Activated gamma-delta T cell treated with anti-CD3 and anti-CD28 coated beads, Interleukin-2, amount 50 U/mL, for 16 hours (primary cell): Measurements from ENCODE around the gene FSCN2.

ENCODE experiments used
- DNase-seq: peaks from one replicate; pipeline ENCODE4 v3.0.0-alpha.2; 2020; ENCODE audit warnings: low read depth

FSCN2 gene

DNA sequence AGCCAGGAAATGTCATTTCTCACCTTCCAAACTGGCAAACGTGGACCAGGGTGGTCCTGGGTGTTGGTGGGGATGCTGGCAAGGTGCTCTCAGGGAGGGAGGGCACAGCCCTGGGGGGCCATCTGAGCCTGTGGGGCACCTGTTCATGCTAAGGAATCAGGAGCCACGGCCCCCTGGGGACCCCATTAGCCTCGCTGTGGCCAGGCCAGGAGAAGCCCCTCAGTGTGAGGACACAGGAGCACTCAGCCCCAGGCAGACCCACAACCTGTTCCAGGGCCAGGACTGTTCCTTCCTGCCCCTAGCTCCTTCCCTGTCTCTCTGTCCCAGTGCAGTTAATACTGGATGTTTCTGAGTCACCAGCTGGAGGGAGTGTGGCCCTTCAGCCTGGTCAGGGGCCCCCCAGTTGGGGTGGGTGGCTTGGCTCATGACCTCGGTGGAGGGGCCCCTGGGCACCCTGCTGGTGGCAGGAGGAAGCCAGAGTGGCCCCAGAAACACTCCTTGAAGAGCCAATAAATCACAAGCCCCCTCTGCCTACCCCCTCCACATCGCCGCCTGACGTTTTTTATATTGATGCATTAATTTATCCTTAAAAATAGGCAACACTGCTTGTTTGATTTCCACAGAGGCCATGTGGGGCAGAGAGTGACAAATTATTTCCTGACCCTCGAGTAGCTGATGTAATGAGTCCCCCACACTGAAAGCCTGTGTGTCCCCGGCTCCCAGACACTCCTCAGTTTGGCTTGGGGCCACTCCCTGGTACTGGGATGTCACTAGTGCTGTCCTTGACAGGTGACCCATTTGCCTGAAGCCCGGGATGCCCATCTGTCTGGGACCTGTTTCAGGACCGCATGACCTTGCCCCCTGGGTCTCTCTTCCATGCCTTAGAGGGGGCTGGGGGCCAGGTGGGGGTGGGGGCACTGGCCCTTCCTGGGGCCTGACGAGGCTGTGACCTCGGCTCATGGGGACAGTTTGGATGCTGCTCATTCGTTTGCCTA, 37.9 kb upstream of the FSCN2 start:
- no peak for DNase-seq

DNA sequence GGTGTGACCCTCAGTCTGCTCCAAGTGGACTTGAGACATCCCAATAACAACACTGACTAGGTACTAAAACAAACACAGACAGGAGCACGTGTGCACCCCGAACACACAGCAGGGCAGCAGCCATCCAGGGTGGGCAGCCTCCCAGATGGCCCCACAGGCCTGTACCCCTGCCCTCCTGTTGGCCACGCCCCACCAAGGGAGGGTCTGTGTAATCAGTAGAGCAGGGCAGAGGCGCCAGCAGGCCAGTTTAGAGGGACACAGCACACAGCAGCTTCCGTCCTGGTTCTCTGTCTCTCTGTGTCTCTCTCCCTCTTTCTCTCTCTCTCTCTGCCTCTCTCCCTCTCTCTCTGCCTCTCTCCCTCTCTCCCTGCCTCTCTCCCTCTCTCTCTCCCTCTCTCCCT, 37.0 kb upstream of the FSCN2 start:
- no peak for DNase-seq

DNA sequence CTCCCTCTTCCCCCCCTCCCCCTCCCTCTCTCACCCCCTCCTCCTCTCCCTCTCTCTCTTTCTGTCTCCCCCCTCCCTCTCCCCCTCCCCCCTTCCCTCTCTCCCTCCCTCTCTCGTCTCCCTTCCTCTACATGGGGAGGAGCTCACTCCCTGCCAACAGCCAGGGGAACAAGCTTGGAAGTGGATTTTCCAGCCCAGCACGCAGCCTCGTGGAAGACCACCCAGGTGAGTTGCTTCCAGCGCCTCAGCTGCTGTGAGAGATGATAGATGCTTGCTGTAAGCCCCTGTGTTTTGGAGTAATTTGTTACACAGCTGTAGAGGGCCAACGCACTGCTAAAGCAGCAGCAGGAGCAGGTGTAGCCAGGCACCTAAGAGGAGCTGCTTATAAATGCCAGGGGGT, 36.4 kb upstream of the FSCN2 start:
- DNase-seq, result no peak

DNA sequence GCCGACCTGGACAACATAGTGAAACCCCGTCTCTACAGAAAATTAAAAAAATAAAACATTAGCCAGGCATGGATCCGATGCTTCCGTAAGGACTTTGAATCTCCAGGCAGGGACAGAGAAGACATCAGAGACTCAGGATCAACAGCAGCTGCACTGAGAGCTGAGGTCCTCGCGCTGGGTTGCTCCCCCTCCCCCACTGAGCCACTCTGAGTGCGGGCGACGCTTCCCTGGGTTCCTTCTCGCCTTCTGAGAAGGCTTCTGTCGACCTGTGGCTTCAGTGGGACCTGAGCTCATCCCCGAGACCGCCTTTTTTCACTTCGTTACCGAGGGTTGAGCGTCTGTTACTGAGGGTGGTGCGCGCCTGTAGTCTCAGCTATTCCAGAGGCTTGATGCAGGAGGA, 36.0 kb upstream of the FSCN2 start:
- no peak for DNase-seq

DNA sequence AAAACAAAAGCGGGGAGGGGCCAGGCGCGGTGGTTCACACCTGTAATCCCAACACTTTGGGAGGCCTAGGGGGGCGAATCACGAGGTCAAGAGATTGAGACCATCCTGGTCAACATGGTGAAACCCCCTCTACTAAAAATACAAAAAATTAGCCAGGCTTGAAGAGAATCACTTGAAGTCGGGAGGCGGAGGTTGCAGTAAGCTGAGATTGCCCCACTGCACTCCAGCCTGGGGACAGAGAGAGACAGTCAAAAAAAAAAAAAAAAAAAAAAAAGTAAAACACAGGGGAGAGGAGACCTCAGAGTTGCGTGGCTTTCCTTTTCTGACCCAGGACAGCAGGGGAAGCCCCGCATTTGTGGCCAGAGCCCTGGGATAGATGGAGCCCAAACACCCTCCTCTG, 35.5 kb upstream of the FSCN2 start:
- no peak for DNase-seq

DNA sequence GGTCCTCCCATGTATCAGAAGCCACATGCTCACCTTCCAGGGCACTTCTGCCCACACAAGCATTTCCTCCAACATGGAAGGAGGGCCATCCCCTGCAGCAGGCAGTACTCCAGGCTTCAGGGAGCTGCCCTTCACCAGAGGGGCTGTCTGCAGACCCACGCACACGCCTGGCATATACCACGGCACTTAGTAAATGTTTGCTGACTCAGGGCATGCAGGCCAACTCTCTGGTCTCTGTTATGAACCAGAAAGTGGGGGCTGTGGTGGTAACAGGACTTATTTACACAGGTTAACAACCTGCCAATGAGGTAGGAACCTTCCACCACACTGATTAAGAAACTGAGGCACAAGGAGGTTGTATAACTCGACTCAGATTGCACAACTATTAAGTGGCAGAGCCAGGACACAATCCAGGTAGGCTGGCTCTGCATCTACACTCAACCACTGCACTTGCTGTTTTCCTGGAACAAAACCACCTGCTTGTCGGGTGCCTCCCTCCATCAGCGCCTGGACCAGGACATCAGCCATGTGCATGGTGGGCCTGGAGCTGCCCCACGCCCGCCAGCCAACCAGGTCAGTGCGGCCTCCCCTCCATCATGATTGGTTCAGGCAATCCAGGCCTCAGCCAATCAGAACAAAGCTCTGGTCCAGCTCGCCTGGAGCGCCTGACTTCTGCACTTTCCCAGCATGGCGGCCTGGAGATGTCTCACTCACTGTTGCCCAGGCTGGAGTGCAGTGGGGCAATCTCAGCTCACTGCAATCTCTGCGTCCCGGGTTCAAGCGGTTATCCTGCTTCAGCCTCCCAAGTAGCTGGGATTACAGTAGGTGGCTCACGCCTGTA, 34.8 kb upstream of the FSCN2 start:
- DNase-seq, result no peak

DNA sequence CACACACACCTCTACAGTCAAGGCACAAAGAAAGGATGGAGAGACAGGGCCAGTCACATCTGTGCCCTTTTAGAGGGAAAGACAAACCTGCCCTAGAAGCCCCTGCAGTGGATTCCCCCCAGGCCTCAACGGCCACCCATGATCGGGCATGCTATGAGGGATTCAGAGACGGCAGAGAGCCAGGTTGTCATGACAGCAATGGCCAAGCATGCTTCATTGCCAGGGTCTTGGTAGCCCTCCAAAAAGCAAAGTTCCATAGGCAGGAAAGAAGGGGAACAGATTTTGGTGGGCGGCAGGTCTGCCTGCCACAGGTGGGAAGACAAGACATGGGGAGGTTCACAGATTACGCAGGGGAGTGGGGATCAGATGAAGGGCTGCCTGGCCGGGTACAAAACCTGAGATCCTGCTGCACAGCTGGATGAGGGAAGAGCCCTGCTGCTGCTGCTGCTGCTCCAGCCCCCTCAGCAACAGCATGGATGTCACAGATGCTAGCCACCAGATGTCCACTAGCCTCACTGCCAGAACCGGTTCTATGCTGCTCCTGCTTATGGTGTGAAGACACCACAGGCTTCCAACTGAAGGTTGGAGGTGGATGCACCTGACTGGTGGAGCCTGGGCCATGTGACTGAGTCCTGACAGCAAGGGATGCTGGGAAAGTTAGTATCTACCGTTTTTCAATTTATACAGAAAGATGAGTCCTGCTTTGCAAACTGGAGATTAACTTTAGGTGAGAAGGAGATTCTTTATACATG, 33.4 kb upstream of the FSCN2 start:
- no peak for DNase-seq

DNA sequence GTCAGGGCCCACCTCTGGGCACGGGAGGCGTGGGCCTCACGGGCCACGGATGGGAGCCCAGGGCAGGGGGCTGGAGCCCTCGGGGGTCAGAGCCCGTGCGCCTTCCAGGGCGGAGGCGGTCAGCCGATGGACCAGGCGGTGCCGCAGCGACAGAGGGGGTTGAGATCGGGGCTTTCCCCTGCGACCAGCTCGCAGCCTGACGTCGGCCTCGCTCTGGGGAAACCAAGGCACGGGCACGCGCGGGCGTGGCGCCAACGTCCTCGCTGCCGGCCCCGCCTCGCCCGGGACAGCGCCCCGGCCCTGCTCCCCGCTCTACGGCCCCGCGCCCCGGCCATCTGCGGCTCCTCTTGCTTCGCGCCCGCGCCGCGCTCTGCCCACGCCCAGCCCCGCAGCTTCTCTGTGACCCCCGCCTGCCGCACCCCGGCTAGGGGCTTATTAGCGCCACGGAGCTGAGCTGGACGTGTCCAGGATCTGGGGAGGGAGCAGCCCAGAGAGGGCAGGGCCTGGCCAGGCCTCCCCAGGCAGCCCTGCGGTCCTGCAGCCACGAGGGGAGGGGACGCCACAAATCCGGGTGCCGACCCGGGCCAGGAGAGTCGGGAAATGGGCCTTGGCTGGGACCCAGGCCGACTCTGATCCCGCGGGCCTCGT, 29.1 kb upstream of the FSCN2 start:
- DNase-seq, result no peak

DNA sequence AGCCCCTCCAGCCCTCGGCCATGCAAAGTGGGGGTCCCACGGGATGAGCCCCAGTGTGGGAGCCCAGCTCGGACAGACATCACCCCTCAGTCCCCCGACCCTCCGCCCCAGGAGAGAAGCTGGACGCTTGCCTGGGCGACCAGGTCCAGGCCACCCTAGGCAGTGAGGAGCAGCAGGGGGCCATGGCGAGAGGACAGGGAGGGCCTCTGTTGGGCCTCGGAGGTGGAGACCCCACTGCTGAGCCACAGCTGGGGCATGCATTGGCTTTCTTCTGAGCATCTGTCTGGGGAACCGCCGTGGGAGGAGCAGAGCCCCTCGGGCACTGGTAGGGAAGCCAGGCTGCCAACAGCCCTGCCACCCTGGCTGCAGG, 28.6 kb upstream of the FSCN2 start:
- no peak for DNase-seq

DNA sequence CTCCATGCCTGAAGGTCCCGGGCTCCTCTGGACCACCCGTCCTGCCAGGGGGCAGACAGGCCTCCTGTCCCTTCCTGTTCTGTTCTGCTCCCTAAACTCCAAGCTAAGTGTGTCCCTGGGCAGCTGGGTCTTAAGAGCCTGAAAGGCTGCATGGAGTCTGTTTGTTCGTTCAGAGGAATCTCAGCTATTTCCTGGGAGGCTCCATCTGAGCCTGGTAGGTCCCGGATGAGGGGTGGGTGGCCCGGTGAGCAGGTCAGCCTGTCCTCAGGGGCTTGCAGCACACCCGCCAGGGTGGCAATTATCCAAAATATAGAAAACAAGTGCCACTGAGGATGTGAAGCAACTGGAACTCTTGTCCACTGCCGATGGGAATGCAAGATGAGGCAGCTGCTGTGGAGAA, 28.1 kb upstream of the FSCN2 start:
- no peak for DNase-seq

DNA sequence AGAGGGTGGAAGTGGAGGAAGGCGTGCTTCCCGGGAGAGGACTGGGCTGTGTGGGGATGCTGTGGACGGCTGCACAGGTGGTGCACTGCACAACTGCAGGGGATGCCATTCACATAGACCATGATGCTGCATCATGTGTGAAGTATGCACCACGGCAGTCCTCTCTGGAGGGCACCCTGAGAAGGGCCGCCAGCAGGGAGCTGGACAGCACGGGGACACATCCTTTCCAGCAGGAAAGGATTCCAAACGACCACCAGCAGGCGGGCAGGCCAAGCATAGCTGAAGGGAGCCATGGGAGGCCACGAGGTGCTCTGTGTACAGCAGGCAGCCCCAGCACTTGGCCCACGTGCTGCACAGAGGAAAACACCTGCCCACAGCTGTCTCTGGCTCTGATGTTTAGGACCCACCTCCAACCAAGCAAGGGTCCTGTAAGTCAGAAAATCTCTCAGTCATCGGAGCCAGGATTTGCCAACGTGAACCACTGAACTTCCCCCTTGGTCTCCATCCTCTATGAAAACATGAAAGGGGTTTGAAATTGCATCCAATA, 25.6 kb upstream of the FSCN2 start:
- no peak for DNase-seq

DNA sequence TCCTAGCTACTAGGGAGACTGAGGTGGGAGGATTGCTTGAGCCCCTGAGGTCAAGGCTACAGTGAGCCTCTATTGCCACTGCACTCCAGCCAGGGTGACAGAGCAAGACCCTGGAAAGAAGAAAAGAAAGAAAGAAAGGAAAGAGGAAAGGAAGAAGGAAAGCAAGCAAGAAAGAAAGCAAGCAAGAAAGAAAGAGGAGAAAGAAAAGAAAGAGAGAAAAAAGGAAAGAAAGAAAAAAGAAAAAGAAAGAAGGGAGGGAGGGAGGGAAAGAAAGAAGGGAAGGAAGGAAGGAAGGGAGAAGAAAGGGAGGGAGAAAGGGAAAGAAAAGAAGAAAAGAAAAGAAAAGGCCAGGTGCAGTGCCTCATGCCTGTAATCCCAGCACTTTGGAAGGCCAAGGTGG, 24.6 kb upstream of the FSCN2 start:
- no peak for DNase-seq

DNA sequence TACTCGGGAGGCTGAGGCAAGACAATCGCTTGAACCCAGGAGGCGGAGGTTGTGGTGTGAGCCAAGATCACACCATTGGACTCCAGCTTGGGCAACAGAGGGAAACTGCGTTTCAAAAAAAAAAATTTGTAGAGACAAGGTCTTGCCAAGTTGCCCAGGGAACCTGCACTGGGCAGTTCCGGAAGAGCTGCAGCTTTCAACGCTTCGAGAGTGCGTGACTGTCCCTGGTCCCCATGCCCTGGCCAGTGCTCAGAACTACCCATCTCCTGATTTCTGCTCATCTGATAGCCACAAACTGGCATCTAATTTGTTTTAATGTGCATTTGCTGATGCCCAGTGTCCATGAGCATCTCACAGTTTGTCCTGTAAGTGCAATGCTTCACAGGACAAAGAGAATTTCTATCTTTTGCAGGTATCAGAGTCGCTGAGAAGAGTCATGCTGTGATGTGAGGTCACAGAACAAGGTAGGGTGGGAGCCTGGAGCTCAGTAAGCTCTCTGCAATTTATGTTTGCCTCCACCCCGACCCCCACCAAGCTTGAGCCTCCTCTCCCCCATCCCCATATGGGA, 19.5 kb upstream of the FSCN2 start:
- DNase-seq, result no peak

DNA sequence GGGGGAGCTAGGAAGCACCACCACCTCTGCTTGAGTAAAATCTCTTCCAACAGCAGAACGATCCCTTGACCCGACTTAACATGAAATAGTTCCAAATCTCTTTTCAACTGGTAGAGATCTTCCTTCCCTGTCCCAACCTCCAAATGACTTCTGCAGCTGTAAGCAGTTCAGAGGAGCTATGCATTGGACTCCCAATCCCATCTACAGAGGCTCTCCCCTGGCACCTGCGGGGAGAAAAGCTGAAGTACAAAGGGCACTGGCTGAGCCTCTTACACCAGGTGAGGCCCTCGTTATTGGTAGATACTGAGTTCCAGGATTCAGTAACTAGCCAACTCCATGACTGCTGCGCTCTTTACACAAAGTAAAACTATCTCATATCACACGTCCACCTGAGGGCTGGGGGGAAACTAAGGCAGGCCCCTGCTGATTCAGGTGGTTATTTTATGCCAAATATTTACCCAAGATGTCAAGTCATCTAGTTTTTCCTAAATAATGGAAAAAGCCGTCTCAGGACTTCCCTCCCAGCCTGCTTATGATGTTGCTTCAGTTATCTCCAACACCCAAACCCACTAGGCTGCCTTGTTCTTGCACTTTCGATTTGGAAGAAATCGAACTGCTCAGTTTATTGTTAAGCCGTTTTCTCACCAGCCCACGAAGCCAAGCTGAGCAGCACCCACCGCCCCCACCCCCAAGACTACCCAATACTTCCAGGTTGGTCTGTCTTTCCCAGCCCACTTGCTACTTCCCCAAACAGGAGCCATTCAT, 18.8 kb upstream of the FSCN2 start:
- no peak for DNase-seq

DNA sequence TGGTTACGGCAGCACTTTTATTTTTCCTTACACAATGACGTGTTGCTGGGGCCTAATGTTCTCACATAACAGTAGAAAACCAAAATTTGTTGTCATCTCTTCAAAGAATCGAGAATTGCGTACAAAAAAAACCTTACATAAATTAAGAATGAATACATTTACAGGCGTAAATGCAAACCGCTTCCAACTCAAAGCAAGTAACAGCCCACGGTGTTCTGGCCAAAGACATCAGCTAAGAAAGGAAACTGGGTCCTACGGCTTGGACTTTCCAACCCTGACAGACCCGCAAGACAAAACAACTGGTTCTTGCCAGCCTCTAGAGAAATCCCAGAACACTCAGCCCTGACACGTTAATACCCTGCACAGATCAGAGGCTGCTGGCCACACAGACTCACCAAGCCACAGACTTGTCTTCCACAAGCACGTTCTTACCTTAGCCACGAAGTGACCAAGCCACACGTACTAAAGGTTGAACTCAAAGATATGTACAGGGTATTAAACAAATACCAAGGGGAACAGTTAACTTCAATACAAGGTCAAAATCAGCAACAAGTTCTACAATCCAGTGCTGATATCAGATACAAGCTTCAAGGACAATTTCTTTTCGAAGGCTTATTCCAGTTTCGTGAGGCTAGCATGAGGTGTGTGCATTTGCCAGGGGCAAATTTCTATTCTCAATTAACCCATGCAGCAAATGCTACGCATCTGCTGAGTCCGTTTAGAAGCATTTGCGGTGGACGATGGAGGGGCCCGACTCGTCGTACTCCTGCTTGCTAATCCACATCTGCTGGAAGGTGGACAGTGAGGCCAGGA, 18.0 kb upstream of the FSCN2 start:
- no peak for DNase-seq

DNA sequence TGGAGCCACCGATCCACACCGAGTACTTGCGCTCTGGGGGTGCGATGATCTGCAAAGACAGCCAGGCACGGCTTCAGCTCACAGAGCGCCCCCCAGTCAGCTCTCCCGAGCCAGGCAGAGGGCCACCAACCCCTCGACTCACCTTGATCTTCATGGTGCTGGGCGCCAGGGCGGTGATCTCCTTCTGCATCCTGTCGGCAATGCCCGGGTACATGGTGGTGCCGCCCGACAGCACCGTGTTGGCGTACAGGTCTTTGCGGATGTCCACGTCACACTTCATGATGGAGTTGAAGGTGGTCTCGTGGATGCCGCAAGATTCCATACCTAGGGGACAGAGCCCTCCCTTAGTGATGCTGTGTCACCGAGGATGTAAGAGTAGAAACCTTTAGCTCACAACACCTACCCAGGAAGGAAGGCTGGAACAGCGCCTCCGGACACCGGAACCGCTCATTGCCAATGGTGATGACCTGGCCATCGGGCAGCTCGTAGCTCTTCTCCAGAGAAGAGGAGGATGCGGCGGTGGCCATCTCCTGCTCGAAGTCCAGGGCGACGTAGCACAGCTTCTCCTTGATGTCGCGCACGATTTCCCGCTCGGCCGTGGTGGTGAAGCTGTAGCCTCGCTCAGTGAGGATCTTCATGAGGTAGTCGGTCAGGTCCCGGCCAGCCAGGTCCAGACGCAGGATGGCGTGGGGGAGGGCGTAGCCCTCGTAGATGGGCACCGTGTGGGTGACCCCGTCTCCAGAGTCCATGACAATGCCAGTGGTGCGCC, 17.2 kb upstream of the FSCN2 start:
- DNase-seq, result no peak

DNA sequence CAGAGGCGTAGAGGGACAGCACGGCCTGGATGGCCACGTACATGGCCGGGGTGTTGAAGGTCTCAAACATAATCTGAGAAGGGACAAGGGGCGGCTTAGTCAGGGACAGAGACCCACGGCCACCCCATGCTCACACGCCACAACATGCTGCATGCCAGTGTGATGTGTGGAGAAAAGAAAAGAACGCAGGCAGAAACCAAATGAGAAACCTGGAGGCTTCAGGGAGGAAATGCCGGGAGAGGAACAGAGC, 16.7 kb upstream of the FSCN2 start:
- DNase-seq, result no peak

DNA sequence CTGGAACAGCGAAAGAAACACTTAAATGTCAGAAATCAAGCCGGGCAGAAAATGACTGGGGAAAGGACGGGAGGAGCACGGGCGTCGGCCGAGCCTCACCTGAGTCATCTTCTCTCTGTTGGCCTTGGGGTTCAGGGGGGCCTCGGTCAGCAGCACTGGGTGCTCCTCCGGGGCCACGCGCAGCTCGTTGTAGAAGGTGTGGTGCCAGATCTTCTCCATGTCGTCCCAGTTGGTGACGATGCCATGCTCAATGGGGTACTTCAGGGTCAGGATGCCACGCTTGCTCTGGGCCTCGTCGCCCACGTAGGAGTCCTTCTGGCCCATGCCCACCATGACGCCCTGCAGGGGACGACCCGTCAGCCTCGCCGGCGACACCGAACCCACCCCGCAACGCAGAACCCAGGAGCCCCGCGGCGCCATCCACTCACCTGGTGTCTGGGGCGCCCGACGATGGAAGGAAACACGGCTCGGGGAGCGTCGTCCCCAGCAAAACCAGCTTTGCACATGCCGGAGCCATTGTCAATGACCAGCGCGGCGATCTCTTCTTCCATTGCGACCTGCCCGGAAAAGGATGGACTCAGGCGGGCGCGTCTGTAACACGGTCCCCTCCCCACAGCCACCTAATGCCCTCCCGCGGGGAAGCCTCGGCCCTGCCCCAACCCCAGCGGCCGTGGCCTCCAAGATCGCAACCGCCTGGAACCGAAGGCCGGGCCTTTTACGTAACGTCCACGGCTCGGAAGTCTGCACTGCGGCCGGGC, 16.2 kb upstream of the FSCN2 start:
- DNase-seq, result no peak
